C4-2B (cell line): Measurements from ENCODE around the gene BSPRY.

Experiments used
- H3K27ac ChIP-seq: fragments of 450-650 bp; 2 replicates; pipeline ENCODE4 v1.5.1; 2017
- CTCF ChIP-seq: fragments of 450-650 bp; conservative IDR thresholded peaks from 2 replicates; pipeline ENCODE4 v1.5.1; 2017; ENCODE audit warnings: mild to moderate bottlenecking
- ZFX ChIP-seq: fragments of 450-650 bp; IDR thresholded peaks from 2 replicates; pipeline ENCODE4 v1.6.1; 2017

BSPRY gene

DNA sequence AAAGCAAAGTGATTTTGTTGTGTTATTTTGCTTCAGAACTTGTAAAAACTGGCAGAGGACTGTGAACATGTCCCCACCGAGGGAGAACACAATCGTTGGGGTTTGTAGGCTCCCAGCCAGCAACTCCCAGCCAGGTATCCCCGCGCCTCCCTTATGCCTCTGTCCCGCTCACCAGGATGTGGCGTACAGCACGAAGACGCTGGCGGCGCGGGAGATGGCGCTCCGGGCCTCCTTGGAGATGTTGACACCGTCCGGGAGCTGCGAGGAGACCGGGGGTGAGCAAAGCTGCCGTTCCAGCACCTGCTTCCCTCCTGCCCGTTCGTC lies 60.5 kb downstream of the BSPRY start:
- H3K27ac ChIP-seq: peak overlapping the region; percentile 95

GRCh38 chr9:113410207-113410864 lies 61.0 kb downstream of the BSPRY start, which contains the start of the genes C9orf43 and POLE3:
C9orf43 (plus strand) TSS chr9:113410747; CDS start chr9:113413494, 2,747 bp downstream.
POLE3 (minus strand) TSS chr9:113410675; CDS start chr9:113410293, 382 bp downstream.
- TF ChIP-seq ZFX: peak; percentile 23; the same call in 1 of the 2 replicates
- no peak for TF ChIP-seq CTCF
- H3K27ac ChIP-seq: peak within 1 kb of the TSS; percentile 95

More for the DNA sequence above, 60.5 kb downstream of the BSPRY start:
- TF ChIP-seq CTCF (no peak), ZFX (peak; percentile 43; the same call in 1 of the 2 replicates)

DNA sequence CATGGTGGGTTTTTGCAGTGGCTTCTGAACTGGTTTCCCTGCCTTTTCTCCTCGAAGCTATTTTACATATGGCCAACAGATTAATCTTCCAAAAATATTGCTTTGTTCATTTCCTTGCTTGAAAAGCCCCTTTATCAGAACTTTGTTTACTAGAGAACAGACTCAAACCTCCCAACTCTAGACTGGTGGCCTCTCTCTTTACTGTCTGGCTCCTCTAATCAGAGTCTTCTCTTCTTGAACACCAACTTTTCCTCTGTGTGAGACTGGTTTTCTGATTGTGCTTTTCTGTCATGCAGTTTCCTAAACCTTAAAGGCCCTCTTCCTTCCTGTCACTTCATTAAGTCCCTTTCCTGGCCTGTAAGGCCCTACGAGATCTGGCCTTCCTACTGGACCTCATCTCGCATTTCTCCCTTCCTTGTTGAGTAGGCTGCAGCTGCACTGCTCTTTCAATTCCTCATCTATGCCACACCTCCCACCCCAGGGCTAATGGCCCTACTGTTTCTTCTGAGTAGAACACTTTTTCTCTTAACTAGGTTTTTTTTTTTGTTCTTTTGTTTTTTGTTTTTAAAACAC lies 66.9 kb downstream of the BSPRY start:
- TF ChIP-seq ZFX: no peak
- TF ChIP-seq CTCF: no peak
- no peak overlapping the region for H3K27ac ChIP-seq

DNA sequence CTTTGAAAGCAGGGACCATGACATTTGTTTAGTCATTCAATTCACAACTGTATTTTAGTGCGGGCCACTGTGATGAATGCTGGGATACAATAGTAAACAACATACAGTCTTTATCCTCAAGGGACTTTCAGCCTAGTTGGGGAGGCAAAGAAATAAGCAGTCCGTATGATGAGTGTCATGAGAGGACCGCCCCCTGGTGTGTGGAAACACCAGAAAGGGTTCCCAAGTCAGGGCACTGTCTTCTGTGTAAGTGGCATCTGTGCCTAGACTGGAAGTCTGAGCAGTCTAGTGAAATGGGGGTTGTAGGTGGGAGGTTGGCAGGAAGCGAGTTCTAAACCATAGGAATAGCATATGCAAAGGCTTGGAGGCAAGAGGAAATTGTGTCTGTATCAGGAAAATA lies 68.0 kb downstream of the BSPRY start:
- no peak overlapping the region for H3K27ac ChIP-seq
- TF ChIP-seq ZFX (no peak), CTCF (no peak)
